ENCODE data around the gene GABRG3. TPM values are rescaled to one million over a fixed set of nuclear protein-coding genes. Genes with fewer than 3 reads are reported as not detected.

Gene GABRG3
- total RNA-seq, 4 donors from 2014 or later, result not detected

DNA sequence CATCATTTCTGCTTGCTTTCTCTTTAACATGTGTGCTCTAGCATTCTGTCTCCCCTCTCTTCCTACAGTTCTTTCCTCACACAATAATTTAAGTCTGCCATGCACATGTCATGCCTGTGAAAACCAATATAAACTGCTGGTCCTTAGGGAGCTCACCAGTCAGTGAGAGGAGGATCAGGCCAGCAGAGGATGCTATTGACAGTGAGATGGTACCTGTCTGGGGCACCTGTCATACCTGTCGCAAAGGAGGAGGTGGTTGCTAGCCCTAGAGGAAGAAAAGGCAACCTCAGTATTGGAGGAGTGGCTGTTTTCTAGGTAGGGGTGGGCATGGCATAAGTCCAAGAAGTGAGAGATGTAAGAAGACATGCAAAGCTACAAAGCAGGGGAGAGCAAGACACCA lies 194.6 kb downstream of the GABRG3 start:
- no peak for ATAC-seq (ENCODE audit: low FRiP score)
- TF ChIP-seq, protein P1, sequence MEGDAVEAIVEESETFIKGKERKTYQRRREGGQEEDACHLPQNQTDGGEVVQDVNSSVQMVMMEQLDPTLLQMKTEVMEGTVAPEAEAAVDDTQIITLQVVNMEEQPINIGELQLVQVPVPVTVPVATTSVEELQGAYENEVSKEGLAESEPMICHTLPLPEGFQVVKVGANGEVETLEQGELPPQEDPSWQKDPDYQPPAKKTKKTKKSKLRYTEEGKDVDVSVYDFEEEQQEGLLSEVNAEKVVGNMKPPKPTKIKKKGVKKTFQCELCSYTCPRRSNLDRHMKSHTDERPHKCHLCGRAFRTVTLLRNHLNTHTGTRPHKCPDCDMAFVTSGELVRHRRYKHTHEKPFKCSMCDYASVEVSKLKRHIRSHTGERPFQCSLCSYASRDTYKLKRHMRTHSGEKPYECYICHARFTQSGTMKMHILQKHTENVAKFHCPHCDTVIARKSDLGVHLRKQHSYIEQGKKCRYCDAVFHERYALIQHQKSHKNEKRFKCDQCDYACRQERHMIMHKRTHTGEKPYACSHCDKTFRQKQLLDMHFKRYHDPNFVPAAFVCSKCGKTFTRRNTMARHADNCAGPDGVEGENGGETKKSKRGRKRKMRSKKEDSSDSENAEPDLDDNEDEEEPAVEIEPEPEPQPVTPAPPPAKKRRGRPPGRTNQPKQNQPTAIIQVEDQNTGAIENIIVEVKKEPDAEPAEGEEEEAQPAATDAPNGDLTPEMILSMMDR (IDR thresholded peaks at IDR 0.05), result no peak
- no peak for DNase-seq (ENCODE audit: low spot score)

DNA sequence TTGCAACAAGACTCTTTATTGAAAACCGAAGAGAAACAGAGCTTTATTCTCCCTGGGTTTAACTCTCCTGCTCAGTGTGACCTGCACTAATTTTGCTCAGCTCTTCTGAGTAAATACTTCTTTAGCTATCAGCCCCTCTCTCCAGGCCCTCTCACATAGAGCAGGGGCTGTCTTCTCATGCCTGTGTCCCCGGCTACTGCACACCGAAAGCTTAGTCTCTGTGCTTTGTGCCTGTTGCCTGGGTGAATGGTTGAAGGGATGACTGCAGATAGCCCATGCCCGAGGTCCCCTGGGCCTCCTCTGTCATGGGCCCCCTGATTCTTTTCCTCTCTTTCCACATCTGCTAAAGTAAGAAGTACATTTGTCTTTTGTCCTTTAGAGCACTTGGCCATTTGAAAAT lies 195.9 kb downstream of the GABRG3 start:
- ATAC-seq (ENCODE audit: low FRiP score) (no peak), DNase-seq (ENCODE audit: low spot score) (no peak)
- TF ChIP-seq, protein P1 (IDR thresholded peaks at IDR 0.05), result no peak

DNA sequence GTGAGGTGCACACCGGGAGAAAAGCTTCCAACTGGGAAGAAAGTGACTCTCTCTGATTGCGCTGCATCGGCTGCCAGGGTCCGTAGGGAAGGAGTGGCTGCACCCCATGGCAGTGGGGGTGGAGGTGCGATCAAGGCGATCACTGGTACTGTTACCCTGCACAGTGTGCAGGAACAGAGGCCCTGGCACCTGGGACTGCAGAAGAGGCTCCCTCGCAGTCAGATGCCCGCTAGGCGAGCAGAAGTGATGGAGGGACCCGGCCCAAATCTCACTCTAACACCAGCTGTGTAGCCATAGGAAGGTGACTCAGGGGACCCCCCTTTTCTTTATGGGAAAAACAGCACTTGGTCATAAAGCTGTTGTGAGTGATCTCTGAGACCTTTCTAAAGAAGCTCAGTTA lies 196.8 kb downstream of the GABRG3 start:
- ATAC-seq (ENCODE audit: low FRiP score), result no peak
- no peak for DNase-seq (ENCODE audit: low spot score)
- TF ChIP-seq, protein P1 (IDR thresholded peaks at IDR 0.05), result no peak

DNA sequence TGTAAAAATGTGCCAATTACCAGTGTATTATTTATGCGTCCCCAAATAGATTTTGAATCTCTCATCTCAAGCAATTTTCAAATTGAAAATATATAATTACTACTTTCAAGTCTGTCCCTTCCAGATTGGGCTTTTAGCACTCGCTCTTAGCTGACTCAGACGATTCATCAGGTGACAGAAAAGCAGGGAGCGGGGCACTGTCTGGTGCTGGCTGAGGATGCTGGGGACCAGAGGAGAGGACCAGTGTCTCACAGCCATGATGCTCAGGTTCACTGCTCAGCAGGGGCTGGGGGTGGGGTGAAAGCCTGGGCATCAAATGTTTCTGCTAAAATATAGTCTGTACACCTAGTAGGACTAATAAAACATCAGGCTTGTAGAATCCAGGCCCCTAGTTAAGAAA lies 199.9 kb downstream of the GABRG3 start:
- TF ChIP-seq, protein P1 (IDR thresholded peaks at IDR 0.05), result no peak
- DNase-seq (ENCODE audit: low spot score) (no peak), ATAC-seq (ENCODE audit: low FRiP score) (no peak)

DNA sequence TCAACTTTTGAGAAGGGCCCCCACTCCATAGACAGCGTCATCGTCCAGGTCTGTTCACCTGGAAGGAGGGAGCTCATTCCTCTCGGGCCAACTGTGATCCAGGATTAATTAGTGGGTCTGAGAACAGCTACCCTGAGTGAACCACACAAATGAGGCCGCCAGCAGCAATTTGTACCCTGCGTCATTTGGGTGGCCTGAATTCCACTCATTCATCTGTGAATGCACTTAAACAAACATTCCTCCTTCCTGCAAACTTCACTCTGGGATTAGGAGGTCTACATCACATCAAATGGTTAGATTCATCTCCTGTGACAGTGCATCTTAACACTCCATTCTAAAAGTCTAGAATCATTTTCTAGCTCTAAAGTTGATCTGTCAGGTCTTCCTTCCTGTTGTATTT lies 201.8 kb downstream of the GABRG3 start:
- TF ChIP-seq, protein P1 (IDR thresholded peaks at IDR 0.05), result no peak
- no peak for ATAC-seq (ENCODE audit: low FRiP score)
- no peak for DNase-seq (ENCODE audit: low spot score)

DNA sequence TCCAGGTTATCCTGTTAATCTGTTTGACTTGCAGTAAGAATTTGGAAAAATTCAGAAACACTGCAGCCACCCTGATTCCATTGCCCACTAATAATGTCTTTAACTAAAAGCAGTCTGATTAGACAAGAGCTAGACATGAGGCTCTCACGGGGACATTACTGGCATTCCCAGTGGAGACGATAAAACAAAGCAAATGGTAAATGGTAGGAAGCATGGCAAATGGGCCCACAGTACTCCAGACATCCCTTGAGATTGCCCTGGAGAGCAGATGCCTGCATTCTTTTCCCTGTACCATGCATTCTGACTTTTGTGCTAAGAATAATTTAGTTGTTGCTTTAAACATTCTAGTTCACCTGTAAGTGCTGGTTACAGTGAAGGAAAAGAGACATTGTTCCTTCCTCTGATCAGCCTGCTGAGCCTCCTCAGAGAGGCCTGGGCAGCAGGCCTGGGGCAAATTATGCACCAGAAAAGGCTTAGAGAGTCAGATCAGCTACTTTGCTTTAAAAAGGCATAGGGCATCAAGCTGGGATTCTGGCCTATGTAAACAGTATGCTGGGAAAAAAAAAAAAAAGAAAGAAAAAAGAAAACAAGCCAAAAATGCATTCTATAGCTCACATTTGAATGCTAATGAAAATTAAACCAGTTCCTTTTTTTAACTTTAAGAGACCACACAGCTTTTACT lies 204.6 kb downstream of the GABRG3 start:
- ATAC-seq (ENCODE audit: low FRiP score), result no peak
- TF ChIP-seq, protein P1 (IDR thresholded peaks at IDR 0.05), result no peak
- no peak for DNase-seq (ENCODE audit: low spot score)

DNA sequence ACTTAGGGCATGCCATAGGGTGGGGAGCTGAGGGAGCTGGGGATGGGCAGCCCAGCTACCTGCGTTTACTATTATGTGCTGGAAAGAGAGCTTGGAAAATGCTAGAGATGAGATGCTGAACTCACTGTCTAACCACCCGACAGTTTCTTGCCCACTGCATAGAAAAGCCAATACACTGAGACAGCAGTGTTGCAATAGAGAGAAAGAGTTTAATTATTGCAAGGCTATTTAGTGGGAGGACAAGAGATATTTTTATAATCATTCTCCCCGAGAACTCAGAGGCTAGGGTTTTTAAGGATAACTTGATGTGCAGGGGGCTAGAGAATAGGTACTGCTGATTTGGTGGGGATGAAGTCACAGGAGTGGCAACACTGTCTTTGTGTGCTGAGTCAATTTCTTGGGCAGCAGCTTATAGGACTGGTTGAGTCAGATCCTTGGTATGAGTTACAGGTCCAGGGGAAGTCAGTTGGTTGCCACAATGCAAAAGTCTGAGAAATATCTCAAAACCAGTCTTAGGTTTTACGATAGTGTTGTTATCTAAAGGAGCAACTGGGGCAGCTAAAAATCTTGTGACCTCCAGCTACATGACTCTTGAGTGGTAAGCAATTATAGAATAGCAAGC lies 205.9 kb downstream of the GABRG3 start:
- ATAC-seq (ENCODE audit: low FRiP score), result no peak
- TF ChIP-seq, protein P1 (IDR thresholded peaks at IDR 0.05), result no peak
- DNase-seq (ENCODE audit: low spot score), result no peak
